Fibroblast of the aortic adventitia (primary cell): ENCODE measurements around the gene PHLPP2. TPM values are rescaled to one million over a fixed set of nuclear protein-coding genes. Genes with fewer than 3 reads are reported as not detected.

Experiments
- DNase-seq: peaks from one replicate; pipeline ENCODE4 v3.0.0-alpha.2; 2010; ENCODE audit warnings: low read depth
- H3K4me3 ChIP-seq: 2 replicates; pipeline ENCODE4 v1.5.1; 2011; ENCODE audit warnings: low read depth, mild to moderate bottlenecking, control low read depth, low read length, moderate library complexity
- total RNA-seq: library from RNA; depleted of rRNA; stranded (reverse); fragments of >200 nt; gene quantifications from 2 replicates; pipeline ENCODE4 v1.2.3, GENCODE V29; 2012; ENCODE audit warnings: low replicate concordance
- TF ChIP-seq, protein P1 (sequence below): IDR thresholded peaks from 2 replicates; pipeline ENCODE4 v1.5.1; 2011; ENCODE audit warnings: mild to moderate bottlenecking, low read length, control low read depth, inconsistent platforms; ENCODE audit not compliant: insufficient read depth

PHLPP2 gene
- total RNA-seq, 1 donor: 7.8 TPM

DNA sequence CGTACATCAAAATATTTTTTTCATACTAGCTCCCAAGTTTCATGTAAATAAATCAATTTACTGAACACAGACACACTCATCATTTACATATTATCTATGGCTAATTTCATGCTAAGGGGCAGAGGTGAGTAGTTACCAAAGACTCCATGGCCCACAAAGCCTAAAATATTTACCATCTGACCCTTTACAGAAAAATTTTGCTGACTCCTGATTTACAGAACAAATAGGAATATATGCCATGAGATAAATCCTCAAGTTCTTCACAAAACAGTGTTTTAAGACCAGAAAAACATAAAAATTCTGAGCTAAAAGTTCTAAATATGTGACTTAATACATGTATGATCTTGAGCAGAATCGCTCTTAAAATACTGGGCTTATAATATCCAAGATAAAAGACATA is 36.6 kb upstream of the PHLPP2 start:
- TF ChIP-seq, protein P1, sequence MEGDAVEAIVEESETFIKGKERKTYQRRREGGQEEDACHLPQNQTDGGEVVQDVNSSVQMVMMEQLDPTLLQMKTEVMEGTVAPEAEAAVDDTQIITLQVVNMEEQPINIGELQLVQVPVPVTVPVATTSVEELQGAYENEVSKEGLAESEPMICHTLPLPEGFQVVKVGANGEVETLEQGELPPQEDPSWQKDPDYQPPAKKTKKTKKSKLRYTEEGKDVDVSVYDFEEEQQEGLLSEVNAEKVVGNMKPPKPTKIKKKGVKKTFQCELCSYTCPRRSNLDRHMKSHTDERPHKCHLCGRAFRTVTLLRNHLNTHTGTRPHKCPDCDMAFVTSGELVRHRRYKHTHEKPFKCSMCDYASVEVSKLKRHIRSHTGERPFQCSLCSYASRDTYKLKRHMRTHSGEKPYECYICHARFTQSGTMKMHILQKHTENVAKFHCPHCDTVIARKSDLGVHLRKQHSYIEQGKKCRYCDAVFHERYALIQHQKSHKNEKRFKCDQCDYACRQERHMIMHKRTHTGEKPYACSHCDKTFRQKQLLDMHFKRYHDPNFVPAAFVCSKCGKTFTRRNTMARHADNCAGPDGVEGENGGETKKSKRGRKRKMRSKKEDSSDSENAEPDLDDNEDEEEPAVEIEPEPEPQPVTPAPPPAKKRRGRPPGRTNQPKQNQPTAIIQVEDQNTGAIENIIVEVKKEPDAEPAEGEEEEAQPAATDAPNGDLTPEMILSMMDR: no peak
- DNase-seq: no peak
- no peak overlapping the region for H3K4me3 ChIP-seq

DNA sequence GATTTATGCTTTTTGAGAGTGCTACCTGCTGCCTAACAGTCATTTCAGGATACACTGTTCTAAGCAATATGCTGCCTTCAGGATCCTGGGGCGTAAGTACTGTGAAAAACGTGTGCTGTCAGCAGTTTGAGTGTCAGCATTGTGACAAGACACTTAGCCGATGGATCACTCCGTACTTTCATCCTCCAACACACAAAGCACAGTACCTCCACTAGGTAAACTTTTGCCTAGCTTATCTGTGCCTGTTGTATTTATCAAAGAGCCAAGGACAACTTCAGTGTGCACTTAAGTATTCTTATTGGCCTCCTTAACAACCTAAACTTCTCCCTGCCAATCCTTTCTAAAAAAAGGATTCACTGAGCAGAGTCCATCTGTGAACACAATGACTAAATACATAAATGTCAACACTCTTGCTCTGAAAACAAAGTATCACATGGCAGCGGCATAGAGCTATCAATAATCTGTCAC is 33.8 kb upstream of the PHLPP2 start:
- no peak for DNase-seq
- TF ChIP-seq, protein P1: no peak
- H3K4me3 ChIP-seq: no peak overlapping the region

DNA sequence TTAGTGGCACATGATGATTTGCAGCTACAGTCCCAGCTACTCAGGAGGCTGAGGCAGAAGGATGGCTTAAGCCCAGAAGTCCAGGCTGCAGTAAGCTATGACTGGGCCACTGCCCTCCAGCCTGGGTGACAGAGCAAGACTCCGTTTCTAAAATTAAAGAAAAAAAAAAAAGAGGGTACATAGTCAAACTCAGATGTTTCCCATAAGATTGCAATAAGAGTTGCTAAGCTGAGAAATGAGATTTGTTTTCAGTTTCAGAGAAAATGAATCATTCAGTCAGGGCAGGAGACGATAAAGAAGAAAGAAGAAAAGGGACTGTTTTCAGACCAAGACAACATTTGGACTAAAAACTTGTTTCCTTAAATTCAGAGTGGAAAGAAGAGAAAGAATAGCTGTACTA is 30.2 kb upstream of the PHLPP2 start:
- TF ChIP-seq, protein P1: no peak
- DNase-seq: no peak
- H3K4me3 ChIP-seq: no peak overlapping the region

DNA sequence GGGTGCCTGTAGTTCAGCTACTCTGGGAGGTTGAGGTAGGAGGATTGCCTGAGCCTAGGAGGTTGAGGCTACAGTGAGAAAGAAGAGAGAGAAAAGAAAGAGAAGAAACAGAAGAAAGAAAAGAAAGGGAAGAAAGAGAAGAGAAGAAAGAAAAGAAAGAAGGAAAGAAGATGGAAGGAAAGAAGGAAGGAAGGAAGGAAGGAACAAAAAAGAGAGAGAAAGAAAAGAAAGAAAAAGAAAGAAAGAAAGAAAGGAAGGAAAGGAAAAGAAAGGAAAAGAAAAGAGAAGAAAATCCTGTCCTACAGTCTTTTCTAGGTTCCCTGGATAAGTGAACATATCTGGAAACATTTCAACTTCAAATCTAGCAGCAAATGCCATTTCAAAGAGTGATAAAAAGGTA is 29.6 kb upstream of the PHLPP2 start:
- no peak overlapping the region for H3K4me3 ChIP-seq
- no peak for DNase-seq
- TF ChIP-seq, protein P1: no peak

DNA sequence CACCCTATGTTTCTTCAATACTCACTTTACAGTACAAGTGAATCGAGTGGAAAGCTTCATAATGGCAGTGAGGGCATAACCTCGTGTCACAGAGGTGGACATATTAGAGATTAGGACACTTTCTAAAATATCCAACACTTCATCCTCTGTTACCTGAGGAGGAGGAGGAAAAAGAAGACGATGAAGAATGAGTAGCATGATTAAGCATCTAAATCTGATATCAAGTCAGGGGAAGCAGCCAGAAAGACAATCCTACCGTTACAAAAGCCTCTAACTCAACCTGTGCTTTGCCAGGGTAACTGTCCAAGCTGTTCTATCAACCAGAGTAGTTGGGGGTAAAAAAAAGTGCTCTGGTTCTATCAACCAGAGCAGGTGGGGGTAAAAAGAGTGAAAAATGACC is 23.7 kb upstream of the PHLPP2 start:
- TF ChIP-seq, protein P1: no peak
- H3K4me3 ChIP-seq: no peak overlapping the region
- DNase-seq: no peak

DNA sequence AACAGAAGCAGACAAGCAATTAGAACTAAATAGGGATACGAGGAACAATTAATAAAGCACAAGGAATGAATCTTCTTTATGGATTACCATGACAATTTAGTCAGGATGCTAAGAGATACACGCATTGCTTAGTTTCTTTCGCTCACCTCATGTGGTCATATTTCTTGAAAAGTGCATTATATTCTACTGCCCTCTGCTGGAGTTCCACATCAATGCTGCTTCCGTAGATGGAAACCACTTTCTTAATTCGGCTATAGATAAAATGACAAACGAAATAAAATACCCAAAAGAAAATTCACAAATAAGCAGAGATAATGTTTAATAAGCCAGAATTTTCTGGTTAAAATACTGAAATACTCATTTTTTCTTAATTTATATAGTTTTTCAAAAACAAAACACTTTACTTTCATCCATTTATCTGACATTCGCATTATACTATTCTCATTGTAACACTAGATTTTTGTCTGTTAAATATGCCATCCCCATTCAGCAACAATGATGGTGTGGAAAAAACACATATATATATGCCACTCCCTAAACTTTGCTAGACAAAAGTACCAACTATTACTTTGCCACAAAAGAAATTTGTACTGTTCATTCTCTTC is 22.0 kb upstream of the PHLPP2 start:
- TF ChIP-seq, protein P1: peak; percentile 74
- peak; percentile 60 for DNase-seq

DNA sequence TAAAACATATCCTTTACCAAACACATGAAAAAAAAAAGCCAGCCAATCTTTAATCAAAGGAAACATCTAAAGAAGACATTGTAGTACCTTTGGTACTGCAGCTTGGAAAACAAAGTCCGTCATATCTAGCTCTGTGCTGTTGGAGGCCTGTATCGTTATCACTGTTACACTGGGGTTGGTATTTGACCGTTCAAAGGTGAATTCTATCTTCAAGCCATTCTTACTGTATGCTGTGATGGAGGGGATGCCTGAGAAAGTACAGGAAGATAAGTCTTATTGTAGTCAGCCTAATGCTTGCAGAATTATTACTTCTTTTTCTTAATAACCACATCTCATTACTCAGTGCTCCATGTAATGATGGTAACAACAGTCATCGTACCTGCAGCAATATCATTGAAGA is 14.4 kb upstream of the PHLPP2 start:
- no peak overlapping the region for H3K4me3 ChIP-seq
- no peak for DNase-seq
- TF ChIP-seq, protein P1: no peak

More for the DNA sequence above, 22.0 kb upstream of the PHLPP2 start:
- H3K4me3 ChIP-seq: no peak overlapping the region
